A549 (cell line): Measurements from ENCODE around the gene NGF.

Experiments used
- BHLHE40 ChIP-seq: IDR thresholded peaks from 2 replicates; pipeline ENCODE4 v1.6.1; 2012; ENCODE audit warnings: low read depth, low read length, inconsistent platforms
- CEBPB ChIP-seq, 2 experiments: fragments of >200 bp in 1 of 2; sonication (Bioruptor Twin) in 1 of 2; formaldehyde crosslinking in 1 of 2; IDR thresholded peaks; 2 replicates each; pipeline ENCODE4 v1.6.1; 2012 to 2016
- EHMT2 ChIP-seq: fragments of 200-600 bp; sonication (generic); IDR thresholded peaks from 2 replicates; pipeline ENCODE4 v1.6.1; 2016; ENCODE audit warnings: antibody characterized with exemption, low read depth, mild to moderate bottlenecking, moderate library complexity
- NR3C1 ChIP-seq: fragments of >200 bp; sonication (Bioruptor Twin); formaldehyde crosslinking; IDR thresholded peaks from 3 replicates; pipeline ENCODE4 v1.6.1; 2017
- POLR2A ChIP-seq: IDR thresholded peaks from 2 replicates; pipeline ENCODE4 v1.6.1; 2012; ENCODE audit warnings: mild to moderate bottlenecking, low read length
- TF ChIP-seq, protein P1 (sequence below): fragments of 450-650 bp; IDR thresholded peaks from 2 replicates; pipeline ENCODE4 v1.6.1; 2014; ENCODE audit warnings: antibody characterized with exemption
- TF ChIP-seq, protein P2 (sequence below): fragments of >200 bp; sonication (Bioruptor Twin); formaldehyde crosslinking; IDR thresholded peaks from 3 replicates; pipeline ENCODE4 v1.5.1; 2016
- TF ChIP-seq, protein P3 (sequence below): IDR thresholded peaks from 2 replicates; pipeline ENCODE4 v1.6.1; 2012
- TF ChIP-seq, protein P4 (sequence below): fragments of 200-600 bp; sonication (generic); IDR thresholded peaks from 2 replicates; pipeline ENCODE4 v1.6.1; 2016; ENCODE audit warnings: antibody characterized with exemption, mild to moderate bottlenecking, moderate library complexity
- TF ChIP-seq, protein P5 (sequence below): fragments of 250-450 bp; sonication (Bioruptor Pico); IDR thresholded peaks from 2 replicates; pipeline ENCODE4 v1.5.0; 2021; ENCODE audit warnings: mild to moderate bottlenecking, moderate library complexity, borderline replicate concordance

DNA sequence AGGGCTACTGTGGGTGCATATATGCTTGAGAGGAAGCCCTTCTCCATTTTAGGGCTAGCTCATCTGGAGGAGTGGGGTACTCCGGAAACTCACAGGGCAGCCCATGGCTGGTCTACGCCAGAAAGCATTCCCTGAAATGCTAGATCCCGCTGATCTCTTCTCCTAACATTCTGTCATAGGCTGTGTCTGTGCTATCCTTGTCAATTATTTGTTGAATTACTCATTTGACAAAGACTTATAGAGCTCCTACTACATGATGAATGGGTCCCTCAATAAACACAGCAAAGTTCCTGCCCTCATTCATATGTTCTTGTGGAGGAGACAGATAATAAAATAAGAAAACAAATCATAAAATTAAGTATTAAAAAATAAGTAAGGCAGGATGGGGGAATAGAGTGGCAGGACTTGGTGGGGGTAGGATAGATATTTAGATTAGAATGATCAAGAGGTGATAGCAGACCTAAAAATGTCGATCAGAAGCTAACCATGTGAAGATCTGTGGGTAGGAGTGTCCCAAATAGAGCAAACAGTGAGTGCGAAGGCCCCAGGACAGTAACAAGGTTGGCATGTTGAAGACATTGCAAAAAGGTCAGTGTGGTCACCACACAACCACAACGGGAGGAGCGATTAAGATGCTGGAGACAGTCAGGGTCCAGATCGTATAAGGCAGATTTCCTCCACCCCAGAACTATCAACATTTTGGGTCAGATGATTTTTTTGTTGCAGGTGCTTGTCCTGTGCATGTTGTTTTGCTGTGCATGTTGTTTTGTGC, 13.2 kb downstream of the NGF start:
- TF ChIP-seq, protein P1, sequence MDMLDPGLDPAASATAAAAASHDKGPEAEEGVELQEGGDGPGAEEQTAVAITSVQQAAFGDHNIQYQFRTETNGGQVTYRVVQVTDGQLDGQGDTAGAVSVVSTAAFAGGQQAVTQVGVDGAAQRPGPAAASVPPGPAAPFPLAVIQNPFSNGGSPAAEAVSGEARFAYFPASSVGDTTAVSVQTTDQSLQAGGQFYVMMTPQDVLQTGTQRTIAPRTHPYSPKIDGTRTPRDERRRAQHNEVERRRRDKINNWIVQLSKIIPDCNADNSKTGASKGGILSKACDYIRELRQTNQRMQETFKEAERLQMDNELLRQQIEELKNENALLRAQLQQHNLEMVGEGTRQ, result no peak
- TF ChIP-seq NR3C1 (no peak), BHLHE40 (no peak), EHMT2 (no peak), CEBPB (IDR thresholded peaks at IDR 0.05) (no peak), POLR2A (no peak)
- TF ChIP-seq, protein P2, sequence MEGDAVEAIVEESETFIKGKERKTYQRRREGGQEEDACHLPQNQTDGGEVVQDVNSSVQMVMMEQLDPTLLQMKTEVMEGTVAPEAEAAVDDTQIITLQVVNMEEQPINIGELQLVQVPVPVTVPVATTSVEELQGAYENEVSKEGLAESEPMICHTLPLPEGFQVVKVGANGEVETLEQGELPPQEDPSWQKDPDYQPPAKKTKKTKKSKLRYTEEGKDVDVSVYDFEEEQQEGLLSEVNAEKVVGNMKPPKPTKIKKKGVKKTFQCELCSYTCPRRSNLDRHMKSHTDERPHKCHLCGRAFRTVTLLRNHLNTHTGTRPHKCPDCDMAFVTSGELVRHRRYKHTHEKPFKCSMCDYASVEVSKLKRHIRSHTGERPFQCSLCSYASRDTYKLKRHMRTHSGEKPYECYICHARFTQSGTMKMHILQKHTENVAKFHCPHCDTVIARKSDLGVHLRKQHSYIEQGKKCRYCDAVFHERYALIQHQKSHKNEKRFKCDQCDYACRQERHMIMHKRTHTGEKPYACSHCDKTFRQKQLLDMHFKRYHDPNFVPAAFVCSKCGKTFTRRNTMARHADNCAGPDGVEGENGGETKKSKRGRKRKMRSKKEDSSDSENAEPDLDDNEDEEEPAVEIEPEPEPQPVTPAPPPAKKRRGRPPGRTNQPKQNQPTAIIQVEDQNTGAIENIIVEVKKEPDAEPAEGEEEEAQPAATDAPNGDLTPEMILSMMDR, result no peak
- TF ChIP-seq, protein P3, sequence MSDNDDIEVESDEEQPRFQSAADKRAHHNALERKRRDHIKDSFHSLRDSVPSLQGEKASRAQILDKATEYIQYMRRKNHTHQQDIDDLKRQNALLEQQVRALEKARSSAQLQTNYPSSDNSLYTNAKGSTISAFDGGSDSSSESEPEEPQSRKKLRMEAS, result no peak
- TF ChIP-seq, protein P4, sequence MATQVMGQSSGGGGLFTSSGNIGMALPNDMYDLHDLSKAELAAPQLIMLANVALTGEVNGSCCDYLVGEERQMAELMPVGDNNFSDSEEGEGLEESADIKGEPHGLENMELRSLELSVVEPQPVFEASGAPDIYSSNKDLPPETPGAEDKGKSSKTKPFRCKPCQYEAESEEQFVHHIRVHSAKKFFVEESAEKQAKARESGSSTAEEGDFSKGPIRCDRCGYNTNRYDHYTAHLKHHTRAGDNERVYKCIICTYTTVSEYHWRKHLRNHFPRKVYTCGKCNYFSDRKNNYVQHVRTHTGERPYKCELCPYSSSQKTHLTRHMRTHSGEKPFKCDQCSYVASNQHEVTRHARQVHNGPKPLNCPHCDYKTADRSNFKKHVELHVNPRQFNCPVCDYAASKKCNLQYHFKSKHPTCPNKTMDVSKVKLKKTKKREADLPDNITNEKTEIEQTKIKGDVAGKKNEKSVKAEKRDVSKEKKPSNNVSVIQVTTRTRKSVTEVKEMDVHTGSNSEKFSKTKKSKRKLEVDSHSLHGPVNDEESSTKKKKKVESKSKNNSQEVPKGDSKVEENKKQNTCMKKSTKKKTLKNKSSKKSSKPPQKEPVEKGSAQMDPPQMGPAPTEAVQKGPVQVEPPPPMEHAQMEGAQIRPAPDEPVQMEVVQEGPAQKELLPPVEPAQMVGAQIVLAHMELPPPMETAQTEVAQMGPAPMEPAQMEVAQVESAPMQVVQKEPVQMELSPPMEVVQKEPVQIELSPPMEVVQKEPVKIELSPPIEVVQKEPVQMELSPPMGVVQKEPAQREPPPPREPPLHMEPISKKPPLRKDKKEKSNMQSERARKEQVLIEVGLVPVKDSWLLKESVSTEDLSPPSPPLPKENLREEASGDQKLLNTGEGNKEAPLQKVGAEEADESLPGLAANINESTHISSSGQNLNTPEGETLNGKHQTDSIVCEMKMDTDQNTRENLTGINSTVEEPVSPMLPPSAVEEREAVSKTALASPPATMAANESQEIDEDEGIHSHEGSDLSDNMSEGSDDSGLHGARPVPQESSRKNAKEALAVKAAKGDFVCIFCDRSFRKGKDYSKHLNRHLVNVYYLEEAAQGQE, result no peak
- TF ChIP-seq, protein P5, sequence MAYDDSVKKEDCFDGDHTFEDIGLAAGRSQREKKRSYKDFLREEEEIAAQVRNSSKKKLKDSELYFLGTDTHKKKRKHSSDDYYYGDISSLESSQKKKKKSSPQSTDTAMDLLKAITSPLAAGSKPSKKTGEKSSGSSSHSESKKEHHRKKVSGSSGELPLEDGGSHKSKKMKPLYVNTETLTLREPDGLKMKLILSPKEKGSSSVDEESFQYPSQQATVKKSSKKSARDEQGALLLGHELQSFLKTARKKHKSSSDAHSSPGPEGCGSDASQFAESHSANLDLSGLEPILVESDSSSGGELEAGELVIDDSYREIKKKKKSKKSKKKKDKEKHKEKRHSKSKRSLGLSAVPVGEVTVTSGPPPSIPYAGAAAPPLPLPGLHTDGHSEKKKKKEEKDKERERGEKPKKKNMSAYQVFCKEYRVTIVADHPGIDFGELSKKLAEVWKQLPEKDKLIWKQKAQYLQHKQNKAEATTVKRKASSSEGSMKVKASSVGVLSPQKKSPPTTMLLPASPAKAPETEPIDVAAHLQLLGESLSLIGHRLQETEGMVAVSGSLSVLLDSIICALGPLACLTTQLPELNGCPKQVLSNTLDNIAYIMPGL (CRISPR knock-in tag), result no peak
